GM21528 (cell line): ENCODE results near the gene C2orf76.
A peak's percentile ranks its signal among the peaks of the same experiment; 100 is the strongest.
"Not testable (repeated sequence)": the region's sequence is repeated elsewhere in the genome, so short reads cannot be mapped to it uniquely, and the experiment has no call there.

ENCODE experiments used
- ATAC-seq: cut with Tn5 transposase; IDR thresholded peaks from one replicate; pipeline ENCODE4 v1.9.1; 2021; ENCODE audit warnings: mild to moderate bottlenecking, moderate library complexity; ENCODE audit not compliant: unreplicated experiment, low FRiP score

The C2orf76 gene

DNA sequence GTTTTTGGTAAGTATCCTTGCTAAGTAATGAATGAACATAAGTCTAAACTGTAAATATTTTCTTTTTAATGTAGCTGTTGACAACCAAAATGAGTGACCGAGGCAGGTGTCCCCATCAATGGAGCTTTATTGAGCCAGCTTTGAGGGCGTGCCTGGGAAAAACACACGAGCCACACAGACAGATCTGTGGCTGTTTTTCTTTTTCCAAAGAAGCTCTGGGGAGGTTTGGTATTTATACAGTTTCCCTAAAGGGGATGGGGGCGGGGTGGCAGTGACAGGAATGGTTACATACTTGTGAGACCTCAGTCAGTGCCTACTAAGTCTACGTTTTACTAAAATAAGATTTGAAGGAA lies 11.3 kb upstream of the C2orf76 start:
- no peak for ATAC-seq

DNA sequence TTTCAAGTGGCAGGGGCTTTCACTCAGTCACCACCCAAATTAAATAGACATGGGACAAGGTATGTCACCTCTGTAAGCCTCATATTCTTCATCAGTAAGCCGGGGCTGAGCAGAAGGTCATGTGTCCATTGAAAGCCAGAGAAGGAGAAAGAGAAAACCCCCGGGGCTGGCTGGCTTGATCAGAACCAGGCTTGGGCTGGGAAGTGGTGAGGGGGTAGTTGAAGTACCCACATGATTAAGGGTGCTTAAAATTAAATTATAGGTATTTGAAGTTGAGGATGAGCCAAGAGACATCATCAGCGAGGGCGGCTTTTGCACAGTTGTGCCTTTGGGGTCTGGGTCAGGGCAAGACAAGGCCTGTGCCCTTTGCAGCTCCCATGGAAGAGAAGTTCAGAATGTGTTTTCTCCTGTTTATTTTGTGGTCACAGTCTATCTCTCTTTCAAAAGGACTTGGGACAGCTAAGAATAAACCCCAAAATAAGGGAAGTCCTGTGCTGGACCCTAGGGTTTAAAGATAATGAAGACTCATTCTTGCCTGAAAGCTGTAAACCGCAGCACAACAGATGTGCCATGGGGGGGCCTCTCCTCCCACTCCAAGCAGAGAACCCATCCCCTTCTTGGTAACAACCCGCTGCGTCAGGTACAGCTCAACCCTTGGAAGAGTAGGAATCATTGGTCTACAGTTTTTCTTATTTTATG lies 10.8 kb upstream of the C2orf76 start:
- ATAC-seq: no peak

DNA sequence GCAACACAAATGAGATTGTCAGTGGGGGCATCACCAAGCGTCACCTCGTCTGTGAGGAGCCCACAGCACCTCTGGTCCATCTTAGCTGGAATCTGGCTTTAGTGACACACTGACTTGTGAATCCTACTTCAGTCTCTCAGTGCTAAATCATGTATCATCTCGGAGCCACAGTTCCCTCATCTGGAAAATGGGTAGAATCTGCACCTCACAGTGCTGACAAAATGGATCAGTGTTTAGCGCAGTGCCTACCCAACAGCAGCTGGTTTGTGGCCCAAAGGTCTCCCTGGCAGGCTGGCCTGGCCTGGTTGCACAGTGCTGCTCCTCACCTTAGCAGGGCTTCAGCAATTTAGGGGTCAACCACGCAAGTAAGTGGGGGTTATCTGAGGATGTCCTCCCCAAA lies 10.2 kb upstream of the C2orf76 start:
- no peak for ATAC-seq

DNA sequence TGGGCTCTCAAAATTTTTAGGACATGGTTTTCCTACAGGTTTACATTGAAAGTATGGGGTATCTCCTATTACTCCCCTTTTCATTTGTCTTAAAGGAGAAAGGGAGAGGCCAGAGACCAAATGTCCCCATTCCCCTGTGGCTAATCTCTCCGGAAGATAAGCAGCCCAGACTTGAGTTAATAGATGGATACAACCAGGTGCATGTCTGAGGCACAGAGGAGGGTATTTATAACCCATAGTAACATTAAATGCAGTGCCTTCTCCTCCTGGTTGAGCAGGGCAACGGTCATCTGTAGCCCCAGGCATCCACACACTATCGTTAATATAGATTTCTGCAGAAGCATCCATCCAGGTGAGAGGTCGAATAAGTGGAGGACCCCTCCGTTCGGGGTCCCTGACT lies 9.8 kb upstream of the C2orf76 start:
- ATAC-seq: not testable (repeated sequence)

- ATAC-seq: not testable (repeated sequence)
Measured at GRCh38 chr2:119373907-119374745, 7.5 kb upstream of the C2orf76 start.

DNA sequence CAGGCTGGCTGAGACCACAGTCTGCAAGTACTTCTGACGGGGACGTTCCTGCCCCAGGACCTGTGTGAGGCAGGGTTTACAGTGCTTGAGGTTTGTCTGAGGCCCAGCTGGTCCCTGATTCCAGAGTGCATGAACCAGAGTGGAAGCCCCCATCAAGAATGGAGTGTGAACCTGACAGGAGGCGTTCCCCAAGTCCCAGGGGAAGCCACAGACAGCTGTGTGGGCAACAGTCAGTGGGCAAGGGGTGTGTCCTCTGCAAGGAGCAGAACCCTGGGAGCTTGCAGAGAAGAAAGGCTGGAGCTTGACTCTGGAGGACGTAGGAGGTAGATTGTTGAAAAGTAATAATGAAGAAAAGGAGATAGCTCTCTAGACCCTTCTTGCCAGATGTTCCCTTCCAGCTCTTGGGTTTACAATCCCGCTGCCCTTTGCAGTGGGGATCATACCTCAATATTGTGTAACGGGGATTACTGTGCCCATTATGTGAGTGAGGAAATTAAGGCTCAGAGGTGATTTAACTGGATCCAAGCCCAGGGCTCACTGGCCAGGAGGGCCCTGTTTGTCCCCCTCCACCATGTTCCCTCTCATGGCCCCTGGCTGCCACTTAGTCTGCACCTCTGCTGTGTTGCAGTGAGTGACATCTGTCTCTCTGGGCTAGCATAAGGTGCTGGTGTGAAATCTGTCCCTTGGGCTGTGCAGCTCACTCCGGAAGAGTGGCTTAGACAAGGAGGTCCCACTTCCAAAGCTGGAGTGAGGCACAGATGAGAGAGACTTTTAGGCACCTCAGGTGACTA lies 6.3 kb upstream of the C2orf76 start:
- no peak for ATAC-seq

GRCh38 chr2:119371111-119371510 lies 4.5 kb upstream of the C2orf76 start:
- ATAC-seq: no peak

- no peak for ATAC-seq
Measured at GRCh38 chr2:119369845-119370244, 3.2 kb upstream of the C2orf76 start.

GRCh38 chr2:119367472-119368099 lies 952 bp upstream of the C2orf76 start:
- peak; percentile 40 for ATAC-seq

GRCh38 chr2:119366161-119366648 lies 429 bp downstream of the C2orf76 start:
- ATAC-seq: peak; percentile 7

- ATAC-seq: no peak
Measured at GRCh38 chr2:119365436-119365835, 1.2 kb downstream of the C2orf76 start.

- no peak for ATAC-seq
Measured at GRCh38 chr2:119364798-119365197, 1.8 kb downstream of the C2orf76 start.

DNA sequence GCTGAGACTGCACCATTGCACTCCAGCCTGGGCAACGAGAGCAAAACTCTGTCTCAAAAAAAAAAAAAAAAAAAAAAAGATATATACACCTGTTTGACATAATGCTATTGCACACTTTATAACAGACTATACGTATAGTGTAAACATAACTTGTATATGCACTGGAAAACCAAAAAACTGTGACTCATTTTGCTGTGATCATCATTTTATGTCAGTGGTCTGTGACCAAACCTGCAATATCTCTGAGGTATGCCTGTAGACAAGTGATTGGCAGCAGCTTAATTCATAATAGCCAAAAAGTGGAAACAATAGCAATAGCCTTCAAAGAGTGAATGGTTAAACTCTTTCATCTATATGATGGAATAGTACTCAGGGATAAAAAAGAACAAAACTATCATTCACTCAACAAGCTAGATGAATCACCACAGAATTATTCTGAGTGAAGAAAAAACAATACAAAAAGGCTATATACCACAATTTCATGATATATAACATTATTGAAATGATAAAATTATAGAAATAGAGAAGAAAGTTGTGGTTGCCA lies 6.1 kb downstream of the C2orf76 start:
- ATAC-seq: no peak

DNA sequence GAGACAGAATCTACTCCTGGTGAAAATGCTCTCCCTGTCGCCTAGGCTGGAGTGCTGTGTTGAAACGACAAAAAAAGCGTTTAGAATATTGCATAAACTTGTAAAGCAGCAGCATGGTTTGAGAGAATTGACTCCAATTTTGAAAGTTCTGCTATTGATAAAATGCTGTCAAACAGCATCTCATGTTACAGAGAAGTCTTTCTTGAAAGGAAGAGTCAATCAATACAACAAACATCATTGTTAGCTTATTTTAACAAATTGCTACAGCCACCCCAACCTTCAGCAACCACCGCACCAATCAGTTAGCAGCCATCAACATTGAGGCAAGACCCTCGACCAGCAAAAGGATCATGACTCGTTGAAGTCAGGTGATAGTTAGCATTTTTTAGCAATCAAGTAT lies 6.9 kb downstream of the C2orf76 start:
- ATAC-seq: no peak

GRCh38 chr2:119354860-119355259 lies 11.8 kb downstream of the C2orf76 start:
- no peak for ATAC-seq

- peak; percentile 97 for ATAC-seq
Measured at GRCh38 chr2:119352357-119352756, 14.3 kb downstream of the C2orf76 start.

DNA sequence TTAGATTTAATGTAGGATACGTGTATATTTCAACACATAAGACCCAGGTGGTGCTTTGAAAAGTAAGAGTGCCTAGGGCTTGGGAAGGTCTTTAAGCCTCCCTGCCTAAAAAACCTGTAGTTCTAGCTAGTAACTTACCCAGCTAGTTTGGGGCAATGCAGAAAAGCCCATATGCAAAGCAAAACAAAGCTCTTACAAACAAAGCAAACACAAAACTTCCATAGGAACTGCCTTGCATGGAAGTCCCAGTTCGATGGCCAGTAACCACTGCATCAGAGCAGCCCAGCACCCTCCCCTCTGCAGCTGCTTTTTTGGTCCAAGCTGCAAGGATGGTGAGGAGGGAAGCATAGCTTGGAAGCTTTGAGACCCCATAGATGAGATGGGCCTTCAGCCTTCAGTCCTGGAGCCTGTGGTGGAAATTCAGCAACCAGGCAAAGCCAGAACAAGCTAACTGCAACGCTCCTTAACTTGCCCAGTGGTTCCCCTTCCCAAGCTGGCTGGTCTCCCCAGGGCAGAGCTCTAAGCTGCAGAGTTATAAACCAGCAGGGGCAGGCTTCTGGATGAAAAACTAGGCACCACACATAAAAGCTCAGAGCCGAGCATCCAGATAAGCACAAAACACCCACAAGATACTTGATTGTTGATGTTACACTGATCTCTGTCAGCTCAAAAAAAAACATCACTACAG lies 16.2 kb downstream of the C2orf76 start:
- no peak for ATAC-seq

GRCh38 chr2:119349289-119349688 lies 17.3 kb downstream of the C2orf76 start:
- no peak for ATAC-seq

GRCh38 chr2:119341684-119342083 lies 24.9 kb downstream of the C2orf76 start:
- ATAC-seq: no peak

GRCh38 chr2:119339562-119339923 lies 27.1 kb downstream of the C2orf76 start:
- ATAC-seq: no peak
